HG02852 (cell line): ENCODE measurements around the gene IPO11.
A peak's percentile ranks its signal among the peaks of the same experiment; 100 is the strongest.
"Not testable (repeated sequence)": the region's sequence is repeated elsewhere in the genome, so short reads cannot be mapped to it uniquely, and the experiment has no call there.

Experiments used
- ATAC-seq: cut with Tn5 transposase; IDR thresholded peaks from one replicate; pipeline ENCODE4 v1.9.1; 2021; ENCODE audit warnings: mild to moderate bottlenecking, moderate library complexity; ENCODE audit not compliant: unreplicated experiment

IPO11 gene

DNA sequence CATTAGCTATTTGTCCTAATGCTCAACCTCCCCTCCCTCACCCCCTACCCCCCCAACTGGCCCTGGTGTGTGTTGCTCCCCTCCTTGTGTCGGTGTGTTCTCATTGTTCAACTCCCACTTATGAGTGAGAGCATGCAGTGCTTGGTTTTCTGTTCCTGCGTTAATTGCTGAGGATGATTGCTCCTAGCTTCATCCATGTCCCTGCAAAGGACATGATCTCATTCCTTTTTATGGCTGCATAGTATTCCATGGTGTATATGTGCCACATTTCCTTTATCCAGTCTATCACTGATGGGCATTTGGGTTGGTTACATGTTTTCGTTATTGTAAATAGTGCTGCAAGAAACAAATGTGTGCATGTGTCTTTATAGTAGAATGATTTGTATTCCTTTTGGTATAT lies 153.2 kb downstream of the IPO11 start:
- ATAC-seq: not testable (repeated sequence)

DNA sequence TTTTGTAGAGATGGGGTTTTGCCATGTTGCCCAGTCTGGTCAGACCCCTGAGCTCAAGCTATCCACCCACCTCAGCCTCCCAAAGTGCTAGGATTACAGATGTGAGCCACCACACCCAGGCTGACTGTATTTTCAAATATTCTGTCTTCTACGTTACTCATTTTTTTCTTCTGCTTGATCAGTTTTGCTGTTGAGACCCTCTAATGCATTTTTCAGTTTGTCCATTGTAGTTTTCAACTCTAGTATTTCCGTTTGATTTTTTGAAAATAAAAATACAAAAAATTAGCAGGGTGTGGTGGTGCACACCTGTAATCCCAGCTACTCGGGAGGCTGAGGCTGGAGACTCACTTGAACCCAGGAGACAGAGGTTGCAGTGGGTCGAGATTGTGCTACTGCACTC lies 155.6 kb downstream of the IPO11 start:
- no peak for ATAC-seq

DNA sequence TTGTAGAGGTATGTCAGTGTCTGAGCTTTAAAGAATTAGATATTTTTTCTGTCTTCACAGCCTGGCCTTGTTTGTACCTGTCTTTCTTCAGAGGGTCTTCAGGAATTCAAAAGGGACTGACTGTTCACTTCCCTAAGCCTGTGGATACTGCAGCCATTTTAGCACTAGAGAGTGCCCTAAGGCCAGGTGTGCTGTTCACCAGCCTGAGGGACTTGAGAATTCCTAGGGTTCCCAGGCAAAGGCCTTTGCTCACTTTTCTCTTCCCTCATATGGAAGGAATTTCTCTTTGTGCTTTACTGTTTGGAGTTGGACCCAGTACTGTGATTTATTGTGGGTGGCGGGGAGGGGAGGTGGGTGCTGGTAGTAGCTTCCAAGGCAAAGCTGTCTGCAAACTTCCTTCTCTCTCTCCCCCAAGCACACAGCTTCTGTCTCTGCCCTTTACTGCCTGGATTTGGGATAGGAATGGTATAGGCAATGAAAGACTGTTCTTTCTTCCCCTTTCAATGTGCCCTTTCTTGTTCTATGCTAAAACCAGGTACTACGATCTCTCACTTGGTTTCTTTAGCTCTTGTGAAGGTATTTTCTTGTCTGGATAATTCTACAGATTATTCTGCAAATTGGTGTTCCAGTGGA lies 156.4 kb downstream of the IPO11 start:
- ATAC-seq: no peak

DNA sequence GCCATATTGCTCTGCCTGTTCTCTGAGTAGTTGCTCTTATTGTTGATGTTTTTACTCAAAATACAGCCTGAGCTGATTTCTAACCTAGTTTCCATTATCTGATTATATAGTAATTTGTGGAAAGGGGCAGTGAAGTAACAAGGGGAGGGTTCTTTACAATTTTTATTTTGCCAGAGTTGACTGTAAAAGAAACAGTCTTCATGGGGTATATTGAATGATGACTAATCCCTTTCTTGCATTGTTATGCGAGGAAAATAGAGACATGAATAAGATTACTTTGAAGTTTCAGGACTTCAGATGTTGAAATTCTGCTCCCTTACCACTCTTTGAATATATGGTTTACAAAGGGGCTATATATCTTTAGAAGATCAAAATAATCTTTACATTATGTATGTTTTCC lies 156.9 kb downstream of the IPO11 start:
- ATAC-seq: peak; percentile 57

DNA sequence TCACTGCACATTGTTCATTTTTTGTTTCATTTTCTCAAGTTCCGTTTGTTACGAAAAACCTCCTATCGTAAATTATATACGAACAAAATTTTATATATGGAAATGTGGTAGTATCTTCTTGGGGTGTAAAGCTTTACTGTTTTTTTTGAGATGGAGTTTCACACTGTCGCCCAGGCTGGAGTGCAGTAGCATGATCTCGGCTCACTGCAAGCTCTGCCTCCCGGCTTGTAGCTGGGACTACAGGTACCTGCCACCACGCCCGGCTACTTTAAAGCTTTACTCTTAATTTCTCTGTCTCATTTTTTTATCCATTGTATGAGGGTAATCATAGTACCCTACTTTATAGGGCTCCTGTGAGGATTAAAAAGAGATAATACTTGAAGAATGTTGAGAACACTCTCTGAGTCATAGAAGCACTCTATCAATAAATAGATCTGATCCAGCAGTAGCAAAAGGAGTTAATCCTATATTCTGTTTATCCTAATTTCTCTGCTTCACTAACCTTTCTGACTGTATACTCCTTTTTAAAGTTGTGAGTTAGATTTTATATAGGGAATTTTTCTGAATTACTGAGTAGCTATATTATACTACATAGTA lies 160.5 kb downstream of the IPO11 start:
- ATAC-seq: no peak

DNA sequence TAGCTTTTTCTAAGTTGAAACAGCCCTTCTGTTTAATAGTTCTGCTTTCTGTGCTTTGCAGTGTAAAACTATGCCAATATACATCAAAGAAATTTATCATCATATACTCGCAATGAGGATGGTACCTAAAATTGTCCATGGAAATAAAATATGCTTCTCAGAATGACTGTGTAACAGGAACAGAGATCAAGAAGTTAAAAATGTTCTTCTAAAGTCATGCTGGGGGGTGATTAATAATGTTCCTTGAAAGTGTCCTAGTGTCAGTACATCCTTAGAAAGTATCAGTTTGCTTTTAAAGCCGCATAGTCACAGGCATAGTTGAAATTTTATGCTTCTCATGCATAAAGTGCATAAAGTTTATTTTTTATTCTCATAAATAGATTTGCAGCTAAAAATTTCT lies 162.0 kb downstream of the IPO11 start:
- ATAC-seq: peak; percentile 74

DNA sequence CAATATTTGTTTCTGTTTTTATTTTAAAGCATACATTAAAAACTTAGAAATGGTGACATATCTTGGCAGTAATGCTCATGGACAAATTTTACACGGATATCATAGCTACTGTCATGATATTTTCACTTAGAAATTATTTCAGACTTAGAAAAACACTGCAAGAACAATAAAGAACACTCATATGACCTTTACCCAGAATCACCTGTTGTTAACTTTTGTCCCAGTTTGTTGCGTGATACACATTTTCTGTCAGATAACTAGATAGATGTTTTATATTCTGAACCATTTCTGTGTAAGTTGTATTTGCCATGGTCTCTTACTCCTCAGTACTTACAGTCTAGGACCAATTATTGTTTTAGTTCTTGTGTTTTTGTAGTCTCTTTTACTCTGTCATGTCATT lies 162.5 kb downstream of the IPO11 start:
- no peak for ATAC-seq

DNA sequence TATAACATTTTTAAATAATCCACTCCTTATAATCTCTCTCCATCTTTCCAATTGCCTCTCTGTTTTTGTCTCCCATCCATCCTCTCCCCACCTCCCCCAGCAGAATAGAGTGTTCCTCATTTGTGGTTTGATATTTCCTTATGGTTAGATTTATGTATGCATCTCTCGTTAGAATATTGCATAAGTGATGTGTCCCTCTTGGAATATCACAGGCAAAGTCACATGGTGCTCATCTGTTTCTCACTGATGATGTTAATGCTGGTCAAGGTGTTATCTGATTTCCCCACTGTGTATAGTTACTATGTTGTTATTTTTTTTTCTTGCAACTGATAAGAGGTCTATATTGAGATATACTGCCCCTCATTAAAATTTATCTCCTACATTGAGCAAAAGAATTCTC lies 162.9 kb downstream of the IPO11 start:
- no peak for ATAC-seq

DNA sequence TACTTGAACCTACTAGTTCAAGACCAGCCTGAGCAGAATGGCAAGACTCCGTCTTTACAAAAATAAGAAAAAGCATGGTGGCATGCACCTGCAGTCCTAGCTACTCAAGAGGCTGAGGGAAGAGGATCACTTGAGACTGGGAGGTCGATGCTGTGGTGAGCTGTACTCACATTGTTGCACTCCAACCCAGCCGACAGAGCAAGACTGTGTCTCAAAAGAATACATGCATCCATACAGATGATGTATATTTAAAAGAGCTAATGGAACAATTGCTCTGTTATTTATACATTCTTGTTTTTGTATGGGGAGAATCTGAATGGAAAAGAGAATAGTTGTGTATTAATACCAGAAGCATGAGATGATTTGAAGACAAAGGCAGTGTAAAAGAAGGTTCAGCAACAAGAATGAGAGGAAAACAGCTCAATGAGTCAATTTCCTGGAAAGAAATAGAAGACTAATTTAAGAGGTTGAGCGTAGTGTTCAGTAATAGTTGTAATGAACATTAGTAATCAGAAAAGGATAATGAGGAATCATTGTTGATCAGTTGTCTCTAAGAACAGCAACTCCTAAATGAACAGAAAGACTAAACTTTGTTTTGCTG lies 164.1 kb downstream of the IPO11 start:
- no peak for ATAC-seq

DNA sequence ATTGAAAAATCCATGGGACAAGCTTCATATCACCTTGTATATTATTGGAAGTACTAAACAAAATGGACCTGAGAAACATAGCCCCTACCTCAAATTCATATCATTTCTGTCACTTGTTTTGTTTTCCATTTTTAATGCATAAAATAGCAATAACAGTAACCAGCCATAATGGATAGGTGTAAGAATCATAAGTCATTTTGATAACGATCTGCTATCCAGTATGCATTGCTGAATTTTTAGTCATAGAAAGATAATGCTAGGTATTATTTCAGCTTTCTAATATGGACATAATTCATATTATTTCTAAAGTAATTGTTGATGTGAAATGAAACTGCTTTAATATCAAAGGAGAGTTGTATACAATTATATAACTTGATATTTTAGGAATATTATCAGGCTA lies 164.9 kb downstream of the IPO11 start:
- ATAC-seq: no peak

DNA sequence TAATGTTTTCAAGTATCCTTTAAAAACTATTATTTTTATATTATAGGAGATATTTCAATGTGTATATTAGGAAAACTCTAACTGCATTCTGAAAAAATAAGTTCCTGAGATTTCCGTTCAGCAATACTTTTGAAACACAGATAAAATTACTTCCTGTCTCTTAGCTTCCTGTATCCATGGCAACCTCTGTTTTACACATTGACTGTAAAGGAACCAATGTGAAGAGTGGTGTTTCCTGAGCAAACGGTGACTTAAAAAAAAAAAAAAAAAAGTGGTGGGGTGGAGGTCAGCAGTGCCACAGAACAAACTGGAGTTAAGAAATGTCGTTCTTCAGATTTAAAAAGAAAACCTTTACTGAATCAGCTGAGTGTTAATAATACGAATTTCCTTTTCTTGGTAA lies 166.0 kb downstream of the IPO11 start, which contains the start of gene LRRC70:
LRRC70 (plus strand) TSS at position 280 of the 400 bp plus-strand sequence. CDS start 620 bp downstream, outside the sequence.
- peak; percentile 75 for ATAC-seq

DNA sequence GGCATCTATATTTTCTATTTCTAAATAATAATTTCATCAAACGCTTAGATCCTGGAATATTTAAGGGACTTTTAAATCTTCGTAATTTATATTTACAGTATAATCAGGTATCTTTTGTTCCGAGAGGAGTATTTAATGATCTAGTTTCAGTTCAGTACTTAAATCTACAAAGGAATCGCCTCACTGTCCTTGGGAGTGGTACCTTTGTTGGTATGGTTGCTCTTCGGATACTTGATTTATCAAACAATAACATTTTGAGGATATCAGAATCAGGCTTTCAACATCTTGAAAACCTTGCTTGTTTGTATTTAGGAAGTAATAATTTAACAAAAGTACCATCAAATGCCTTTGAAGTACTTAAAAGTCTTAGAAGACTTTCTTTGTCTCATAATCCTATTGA lies 167.2 kb downstream of the IPO11 start:
- no peak for ATAC-seq

DNA sequence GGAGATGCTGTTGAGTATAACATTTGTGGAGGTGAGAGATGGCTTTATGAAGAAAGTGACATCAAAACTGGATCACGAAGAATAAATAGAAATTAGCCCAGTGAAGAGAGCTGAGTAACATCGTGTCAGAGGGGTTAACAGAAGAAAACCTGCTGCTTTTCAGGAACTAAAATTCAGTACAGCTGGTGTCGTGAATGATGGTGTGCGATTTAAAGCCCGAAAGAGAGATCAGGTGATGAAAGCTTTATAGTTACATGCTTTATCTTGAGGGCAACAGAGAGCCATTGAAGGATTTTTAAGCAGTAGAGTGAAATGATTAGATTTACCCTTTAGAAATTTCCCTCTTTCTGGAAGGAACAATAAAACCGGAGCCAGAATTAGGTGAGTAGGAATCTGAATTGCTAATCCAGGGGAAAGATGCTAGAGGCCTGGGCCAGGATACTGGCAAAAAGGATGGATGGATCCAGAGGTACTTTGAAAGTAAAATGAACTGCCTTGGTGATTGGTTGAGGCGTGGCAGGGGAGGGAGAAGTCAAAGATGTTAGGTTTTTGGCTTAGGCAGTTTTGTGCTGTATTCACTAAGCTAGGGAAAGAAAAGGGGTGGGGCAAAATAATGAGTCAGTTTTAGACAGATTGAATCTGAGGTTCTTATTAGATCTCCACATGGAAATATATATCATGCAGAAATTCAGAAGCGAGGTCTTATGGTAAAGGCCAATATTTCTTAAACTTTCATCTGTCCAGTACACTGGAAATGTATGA lies 169.5 kb downstream of the IPO11 start:
- ATAC-seq: no peak

DNA sequence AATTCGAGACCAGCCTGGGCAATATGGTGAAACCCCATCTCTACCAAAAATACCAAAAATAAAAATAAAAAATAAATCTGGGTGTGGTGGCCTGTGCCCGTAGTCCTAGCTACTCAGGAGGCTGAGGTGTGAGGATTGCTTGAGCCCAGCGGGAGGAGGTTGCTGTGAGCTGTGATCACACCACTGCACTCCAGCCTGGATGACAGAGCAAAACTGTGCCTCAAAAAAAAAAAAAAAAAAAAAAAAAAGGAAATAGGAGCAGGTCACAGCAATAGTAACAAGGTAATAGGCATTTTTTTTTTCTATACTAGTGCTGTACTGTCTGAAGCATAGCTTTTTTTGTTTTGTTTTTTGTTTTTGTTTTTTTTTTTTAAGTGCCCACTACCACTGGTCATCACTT lies 171.8 kb downstream of the IPO11 start:
- no peak for ATAC-seq

DNA sequence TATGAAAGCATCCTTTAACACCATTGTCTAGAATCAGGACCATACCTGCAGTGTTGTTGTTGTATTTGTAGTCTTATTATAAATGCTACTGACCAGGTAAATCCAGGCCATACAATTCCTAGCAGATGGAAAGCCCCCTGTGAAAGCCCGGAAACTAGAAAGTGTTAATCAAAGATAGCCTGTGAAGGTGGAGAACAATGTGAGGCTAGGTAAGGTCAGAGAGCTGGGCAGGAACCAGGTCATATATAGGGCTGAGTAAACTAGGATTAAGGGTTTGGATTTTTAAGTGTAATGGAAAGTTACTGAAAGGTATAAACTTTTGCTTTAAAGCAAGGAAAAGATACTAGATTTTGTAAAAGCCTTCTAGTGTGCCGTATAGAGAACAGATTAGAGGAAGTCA lies 172.7 kb downstream of the IPO11 start:
- ATAC-seq: no peak

DNA sequence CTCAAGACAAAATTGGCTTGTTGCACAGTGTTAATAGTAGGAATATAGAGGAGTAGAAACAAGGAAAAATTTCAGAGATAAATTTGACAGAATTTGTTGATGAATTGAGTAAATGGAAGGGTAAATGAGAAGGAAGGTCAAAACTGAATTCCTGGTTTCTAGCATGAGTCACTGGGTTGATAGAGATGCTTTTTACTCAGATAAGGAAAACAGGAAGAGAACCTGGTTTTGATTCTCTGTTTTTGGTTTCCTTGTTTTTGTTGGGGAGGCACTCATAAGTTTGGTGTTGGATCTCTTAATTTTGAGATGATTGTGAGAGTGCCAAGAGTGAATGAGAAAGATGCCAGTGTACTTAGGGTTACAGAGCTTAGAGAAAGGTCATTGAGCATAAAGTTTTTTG lies 173.2 kb downstream of the IPO11 start:
- ATAC-seq: no peak

DNA sequence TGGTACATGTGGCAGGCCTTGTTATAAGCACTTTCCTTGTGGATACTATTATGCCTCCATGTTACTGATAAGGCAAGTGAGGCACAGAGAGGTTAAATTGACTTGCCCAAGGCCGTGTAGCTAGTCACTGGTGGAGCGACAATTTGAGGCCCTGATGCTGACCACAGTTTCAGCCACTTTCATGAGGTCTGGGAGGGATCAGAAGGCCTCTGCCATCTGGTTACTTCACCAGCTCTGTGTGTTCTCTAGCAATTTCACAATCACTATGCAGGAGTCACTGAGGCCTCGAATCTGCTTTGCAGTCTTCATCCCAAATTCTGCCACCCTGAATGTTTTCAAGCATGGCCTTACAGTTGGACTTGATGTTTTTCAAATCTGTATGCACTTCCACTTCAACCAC lies 175.2 kb downstream of the IPO11 start:
- ATAC-seq: no peak

DNA sequence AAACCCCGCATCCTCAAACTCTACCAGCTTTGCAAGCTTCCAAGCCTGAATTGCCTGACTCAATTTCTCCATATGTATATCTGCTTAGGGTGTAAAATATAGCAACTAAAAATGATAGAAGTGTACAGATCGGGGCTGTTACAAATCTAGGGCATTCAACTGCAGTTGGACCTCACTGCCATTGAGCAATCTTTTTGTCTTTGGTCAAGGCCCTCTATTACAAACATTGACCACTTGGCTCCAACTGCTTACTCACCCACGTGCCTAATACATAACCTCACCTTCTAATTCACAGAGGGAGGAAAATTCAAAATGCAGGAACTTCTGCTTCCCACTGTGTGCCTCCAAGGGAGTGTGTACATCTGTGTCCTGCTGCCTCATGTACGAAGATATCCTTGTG lies 176.1 kb downstream of the IPO11 start:
- no peak for ATAC-seq

DNA sequence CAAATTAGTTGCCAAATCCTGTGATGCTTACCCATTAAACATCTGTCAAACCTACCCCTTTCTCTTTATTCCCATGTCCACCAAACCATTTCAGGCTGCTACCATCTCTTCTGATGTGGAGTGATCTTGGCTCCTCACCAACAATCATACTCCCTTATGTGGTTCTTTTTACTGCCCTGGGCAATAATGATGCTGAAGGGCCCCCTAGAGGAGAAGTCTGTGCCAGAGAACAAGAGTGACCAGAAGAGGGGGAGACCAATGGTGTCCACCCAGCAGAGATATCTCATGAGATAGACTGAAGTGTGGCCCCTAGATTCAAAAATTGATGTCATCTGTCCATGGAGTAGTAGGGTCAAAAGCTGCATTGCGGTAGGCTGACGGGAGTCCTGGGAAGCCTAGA lies 176.9 kb downstream of the IPO11 start:
- no peak for ATAC-seq

DNA sequence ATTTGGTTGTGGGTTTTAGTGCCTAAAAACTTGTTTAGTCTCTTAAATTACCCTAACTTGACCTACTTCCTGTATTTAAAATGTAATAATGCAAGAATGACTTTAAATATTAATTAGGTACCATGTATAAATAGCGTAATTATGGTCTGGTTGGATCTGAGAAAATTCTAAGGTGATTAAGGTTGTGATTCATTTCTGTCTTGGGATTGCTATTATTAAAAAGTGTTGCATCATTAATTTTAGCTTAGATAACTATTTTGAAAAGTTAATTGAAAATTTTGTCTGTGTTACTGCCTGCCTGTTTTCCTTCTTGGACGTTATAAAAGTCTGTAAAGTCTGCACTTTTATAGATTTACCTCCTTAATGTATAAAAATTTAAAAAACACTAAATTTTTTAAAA lies 177.8 kb downstream of the IPO11 start:
- no peak for ATAC-seq

DNA sequence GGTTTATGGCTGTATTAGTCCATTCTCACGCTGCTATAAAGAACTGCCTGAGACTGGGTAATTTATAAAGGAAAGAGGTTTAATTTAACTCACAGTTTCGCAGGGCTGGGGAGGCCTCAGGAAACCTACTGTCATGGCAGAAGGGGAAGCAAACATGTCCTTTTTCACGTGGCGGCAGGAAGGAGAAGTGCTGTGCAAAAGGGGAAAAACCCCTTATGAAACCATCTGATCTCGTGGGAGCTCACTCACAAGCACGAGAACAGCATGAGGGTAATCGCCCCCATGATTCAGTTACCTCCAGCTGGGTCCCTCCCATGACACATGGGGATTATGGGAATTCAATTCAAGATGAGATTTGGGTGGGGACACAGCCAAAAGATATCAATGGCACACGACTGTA lies 180.0 kb downstream of the IPO11 start:
- no peak for ATAC-seq

DNA sequence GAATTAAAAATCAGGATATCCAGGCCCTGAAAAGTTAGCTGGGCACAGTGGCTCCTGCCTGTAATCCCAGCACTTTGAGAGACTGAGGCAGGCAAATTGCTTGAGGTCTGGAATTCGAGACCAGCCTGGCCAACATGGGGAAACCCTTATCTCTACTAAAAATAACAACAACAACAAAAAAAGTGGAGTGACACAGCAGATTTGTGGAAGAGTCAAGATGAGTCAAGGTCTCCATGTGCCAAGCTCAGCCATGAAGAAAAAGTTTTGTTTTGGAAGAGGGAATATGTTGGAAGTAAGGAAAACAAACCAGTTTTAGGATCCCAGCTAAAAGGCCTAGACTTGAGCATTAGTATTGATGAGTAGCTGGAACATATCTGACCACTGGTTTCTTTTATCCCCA lies 180.8 kb downstream of the IPO11 start:
- ATAC-seq: no peak
